OCI-LY1 (cell line): ENCODE results near the gene HMX1.

ENCODE experiments used
- EZH2 ChIP-seq: fragments of 200-600 bp; sonication (generic), shearing (Covaris generic); IDR thresholded peaks from 2 replicates; pipeline ENCODE4 v1.8.0; 2017; ENCODE audit warnings: borderline replicate concordance, mixed run types, mild to moderate bottlenecking, antibody characterized with exemption, low read length, moderate library complexity, mixed read lengths
- TF ChIP-seq, protein P1 (sequence below): fragments of 200-600 bp; sonication (generic), shearing (Covaris generic); IDR thresholded peaks from 2 replicates; pipeline ENCODE4 v1.5.1; 2017; ENCODE audit warnings: mild to moderate bottlenecking, antibody characterized with exemption, low read length, moderate library complexity, mixed read lengths

DNA sequence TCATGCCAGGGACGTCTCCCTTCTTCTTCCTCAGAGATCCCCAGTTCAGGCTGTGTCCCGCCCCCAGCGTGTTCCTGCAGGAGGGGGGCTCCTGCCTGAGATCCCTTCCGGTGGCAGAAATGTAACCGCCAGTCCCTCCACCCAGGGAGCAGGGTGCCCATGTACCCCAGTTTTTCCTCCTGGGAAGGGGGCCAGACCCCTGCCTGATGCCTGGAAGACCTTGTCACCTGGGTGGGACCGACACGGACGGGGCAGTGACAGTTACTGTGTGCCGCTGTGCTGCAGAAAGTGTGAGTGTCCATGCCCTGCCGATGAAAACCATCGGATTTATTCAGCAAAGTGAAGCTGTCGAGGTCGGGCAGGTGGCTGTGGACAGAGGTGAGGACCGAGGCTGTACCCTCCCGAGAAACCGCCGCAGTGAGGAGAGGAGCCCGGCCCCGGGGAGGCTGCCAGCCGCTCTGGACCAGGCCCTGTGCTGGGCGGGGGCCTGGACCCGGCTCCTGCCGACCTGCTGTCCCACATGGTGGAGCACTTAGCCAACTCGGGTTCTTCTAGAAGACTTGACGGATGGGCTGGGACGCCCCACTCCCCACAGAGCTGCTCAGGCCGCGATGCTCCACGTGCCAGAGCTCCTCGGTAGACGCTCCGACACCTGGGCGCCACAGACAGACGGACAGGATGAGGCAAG lies 36.7 kb upstream of the HMX1 start:
- no peak for TF ChIP-seq EZH2
- TF ChIP-seq, protein P1, sequence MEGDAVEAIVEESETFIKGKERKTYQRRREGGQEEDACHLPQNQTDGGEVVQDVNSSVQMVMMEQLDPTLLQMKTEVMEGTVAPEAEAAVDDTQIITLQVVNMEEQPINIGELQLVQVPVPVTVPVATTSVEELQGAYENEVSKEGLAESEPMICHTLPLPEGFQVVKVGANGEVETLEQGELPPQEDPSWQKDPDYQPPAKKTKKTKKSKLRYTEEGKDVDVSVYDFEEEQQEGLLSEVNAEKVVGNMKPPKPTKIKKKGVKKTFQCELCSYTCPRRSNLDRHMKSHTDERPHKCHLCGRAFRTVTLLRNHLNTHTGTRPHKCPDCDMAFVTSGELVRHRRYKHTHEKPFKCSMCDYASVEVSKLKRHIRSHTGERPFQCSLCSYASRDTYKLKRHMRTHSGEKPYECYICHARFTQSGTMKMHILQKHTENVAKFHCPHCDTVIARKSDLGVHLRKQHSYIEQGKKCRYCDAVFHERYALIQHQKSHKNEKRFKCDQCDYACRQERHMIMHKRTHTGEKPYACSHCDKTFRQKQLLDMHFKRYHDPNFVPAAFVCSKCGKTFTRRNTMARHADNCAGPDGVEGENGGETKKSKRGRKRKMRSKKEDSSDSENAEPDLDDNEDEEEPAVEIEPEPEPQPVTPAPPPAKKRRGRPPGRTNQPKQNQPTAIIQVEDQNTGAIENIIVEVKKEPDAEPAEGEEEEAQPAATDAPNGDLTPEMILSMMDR = no peak
